T-helper 2 cell treated with Interferon-gamma antibody and Interleukin-4, amounts not matched to agents 100 ng/mL and 5 ng/mL, for 36 hours (primary cell): ENCODE measurements around the gene KRTAP19-7. TPM values are rescaled to one million over a fixed set of nuclear protein-coding genes. Genes with fewer than 3 reads are reported as not detected.

ENCODE experiments used
- total RNA-seq: library from RNA; stranded (reverse); gene quantifications from 2 replicates; pipeline ENCODE4 v1.2.3, GENCODE V29; 2022

KRTAP19-7 gene
- total RNA-seq, 1 donor from 2014 or later: not detected

Other genes with a start within 250 kb of the KRTAP19-7 start
- not detected in 2 replicates for gene KRTAP26-1, start 241.0 kb downstream of the KRTAP19-7 start, total RNA-seq
- not detected in 2 replicates for gene KRTAP27-1, start 223.6 kb downstream of the KRTAP19-7 start, total RNA-seq
- not detected in 2 replicates for gene KRTAP23-1, start 212.7 kb downstream of the KRTAP19-7 start, total RNA-seq
- not detected in 2 replicates for gene KRTAP13-2, start 189.0 kb downstream of the KRTAP19-7 start, total RNA-seq
- not detected in 2 replicates for gene KRTAP13-1, start 165.3 kb downstream of the KRTAP19-7 start, total RNA-seq
- not detected in 2 replicates for gene KRTAP13-3, start 135.4 kb downstream of the KRTAP19-7 start, total RNA-seq
- gene KRTAP13-4, start 131.1 kb downstream of the KRTAP19-7 start, total RNA-seq: not detected in 2 replicates
- gene KRTAP15-1, start 121.0 kb downstream of the KRTAP19-7 start, total RNA-seq: not detected in 2 replicates
- not detected in 2 replicates for gene KRTAP19-1, start 80.9 kb downstream of the KRTAP19-7 start, total RNA-seq
- gene KRTAP19-2, start 73.9 kb downstream of the KRTAP19-7 start, total RNA-seq: not detected in 2 replicates
- not detected in 2 replicates for gene KRTAP19-3, start 69.3 kb downstream of the KRTAP19-7 start, total RNA-seq
- not detected in 2 replicates for gene KRTAP19-4, start 64.1 kb downstream of the KRTAP19-7 start, total RNA-seq
- not detected in 2 replicates for gene KRTAP19-5, start 59.2 kb downstream of the KRTAP19-7 start, total RNA-seq
- not detected in 2 replicates for gene KRTAP19-6, start 19.4 kb downstream of the KRTAP19-7 start, total RNA-seq
- not detected in 2 replicates for gene KRTAP22-2, start 29.1 kb upstream of the KRTAP19-7 start, total RNA-seq
- gene KRTAP6-3, start 31.1 kb upstream of the KRTAP19-7 start, total RNA-seq: not detected in 2 replicates
- gene KRTAP6-2, start 37.6 kb upstream of the KRTAP19-7 start, total RNA-seq: not detected in 2 replicates
- gene KRTAP22-1, start 39.8 kb upstream of the KRTAP19-7 start, total RNA-seq: not detected in 2 replicates
- gene KRTAP6-1, start 52.6 kb upstream of the KRTAP19-7 start, total RNA-seq: not detected in 2 replicates
- gene KRTAP20-1, start 55.1 kb upstream of the KRTAP19-7 start, total RNA-seq: not detected in 2 replicates
- gene KRTAP20-4, start 59.3 kb upstream of the KRTAP19-7 start, total RNA-seq: not detected in 2 replicates
- not detected in 2 replicates for gene KRTAP20-2, start 73.9 kb upstream of the KRTAP19-7 start, total RNA-seq
- not detected in 2 replicates for gene KRTAP20-3, start 81.5 kb upstream of the KRTAP19-7 start, total RNA-seq
- gene KRTAP21-3, start 157.5 kb upstream of the KRTAP19-7 start, total RNA-seq: not detected in 2 replicates
- not detected in 2 replicates for gene KRTAP21-2, start 185.9 kb upstream of the KRTAP19-7 start, total RNA-seq
- gene KRTAP21-1, start 194.1 kb upstream of the KRTAP19-7 start, total RNA-seq: not detected in 2 replicates